ENCODE results near the gene ITGAD. TPM values are rescaled to one million over a fixed set of nuclear protein-coding genes. Genes with fewer than 3 reads are reported as not detected.

Gene ITGAD
- total and polyA plus RNA-seq, 2 experiments from 2014 or later = not detected

GRCh38 chr16:31436221-31437045 is 43.3 kb downstream of the ITGAD start (continued):
- TF ChIP-seq ZNF462 (CRISPR knock-in tag; IDR thresholded peaks at IDR 0.05) = no peak

- Histone ChIP-seq H3K27me3 (ENCODE audit: insufficient read depth) (peaks cover 6% of the 10 kb centered on the region; the same call in 1 of the 2 replicates), H3K79me2 (replicated peaks; ENCODE audit: insufficient read depth) (no peaks in the 10 kb centered on the region), H3K4me1 (ENCODE audit: insufficient read depth) (no peaks in the 10 kb centered on the region), H3K36me3 (ENCODE audit: insufficient read depth) (no peaks in the 10 kb centered on the region), H3K9me2 (ENCODE audit: insufficient read depth) (no peaks in the 10 kb centered on the region), H3K27ac (ENCODE audit: low read depth) (no peak overlapping the region), H2AFZ (no peak overlapping the region), H3K4me2 (no peak overlapping the region), H3K4me3 (no peak overlapping the region), H4K20me1 (replicated peaks; ENCODE audit: insufficient read depth) (no peaks in the 10 kb centered on the region), H3F3A (replicated peaks; ENCODE audit: low read depth) (no peaks in the 10 kb centered on the region)
- Mint-ChIP-seq H3K27me3 (ENCODE audit: insufficient read depth, low read depth, poor library complexity) (peaks cover 6% of the 10 kb centered on the region), H3K27ac (no peak overlapping the region), H3K4me3 (no peak overlapping the region), H3K9me3 (no peaks in the 10 kb centered on the region; the same call in 2 of the 3 replicates), H3K4me1 (peaks cover 4% of the 10 kb centered on the region), H3K36me3 (ENCODE audit: low read depth) (no peaks in the 10 kb centered on the region)
- ATAC-seq (no peak), DNase-seq (ENCODE audit: low spot score) (no peak)
- TF ChIP-seq REST (IDR thresholded peaks at IDR 0.05; ENCODE audit: unreplicated experiment) (no peak), ZNF331 (CRISPR knock-in tag; IDR thresholded peaks at IDR 0.05; ENCODE audit: low read depth) (no peak), ETS1 (IDR thresholded peaks at IDR 0.05) (no peak), EZH2phosphoT487 (IDR thresholded peaks at IDR 0.05; ENCODE audit: unreplicated experiment) (no peak), JUNB (IDR thresholded peaks at IDR 0.05; ENCODE audit: unreplicated experiment) (no peak), ZNF114 (CRISPR knock-in tag; IDR thresholded peaks at IDR 0.05) (no peak), STAT1 (IDR thresholded peaks at IDR 0.05; ENCODE audit: unreplicated experiment) (no peak), CREB1 (CRISPR knock-in tag; IDR thresholded peaks at IDR 0.05; ENCODE audit: low read depth) (no peak), CTCF (conservative IDR thresholded peaks at IDR 0.05; ENCODE audit: low read depth in 2 of 2) (no peak)
Observed at GRCh38 chr16:31438414-31438813, 45.3 kb downstream of the ITGAD start.

Measured in GM23338 (cell line).